Retinal pigment epithelial cell (primary cell): ENCODE results near the gene PAPOLA.
A peak's percentile ranks its signal among the peaks of the same experiment; 100 is the strongest.

ENCODE experiments used
- DNase-seq: peaks from one replicate; pipeline ENCODE4 v3.0.0-alpha.2; 2010; ENCODE audit warnings: low read depth
- H3K4me3 ChIP-seq: 2 replicates; pipeline ENCODE4 v1.5.1; 2011; ENCODE audit warnings: mild to moderate bottlenecking, low read length, control low read depth, moderate library complexity
- CTCF ChIP-seq: conservative IDR thresholded peaks from 2 replicates; pipeline ENCODE4 v1.5.1; 2011; ENCODE audit warnings: low read depth, low read length, control low read depth, inconsistent platforms

Gene PAPOLA

GRCh38 chr14:96559571-96559970 lies 57.4 kb downstream of the PAPOLA start:
- DNase-seq: no peak
- no peak for TF ChIP-seq CTCF
- no peak overlapping the region for H3K4me3 ChIP-seq

GRCh38 chr14:96564389-96564788 lies 62.2 kb downstream of the PAPOLA start:
- H3K4me3 ChIP-seq: no peak overlapping the region
- no peak for TF ChIP-seq CTCF
- DNase-seq: no peak

- DNase-seq: no peak
- no peak for TF ChIP-seq CTCF
- no peak overlapping the region for H3K4me3 ChIP-seq
Observed at GRCh38 chr14:96565811-96566210, 63.6 kb downstream of the PAPOLA start.

GRCh38 chr14:96567289-96567899 lies 65.2 kb downstream of the PAPOLA start:
- peak; percentile 2 for DNase-seq
- TF ChIP-seq CTCF: peak; percentile 61
- no peak overlapping the region for H3K4me3 ChIP-seq

GRCh38 chr14:96568621-96569020 lies 66.4 kb downstream of the PAPOLA start:
- TF ChIP-seq CTCF: no peak
- DNase-seq: no peak
- H3K4me3 ChIP-seq: no peak overlapping the region

GRCh38 chr14:96571311-96571710 lies 69.1 kb downstream of the PAPOLA start:
- H3K4me3 ChIP-seq: no peak overlapping the region
- no peak for DNase-seq
- TF ChIP-seq CTCF: no peak

GRCh38 chr14:96573473-96574100 lies 71.4 kb downstream of the PAPOLA start:
- no peak overlapping the region for H3K4me3 ChIP-seq
- no peak for DNase-seq

More at GRCh38 chr14:96573473-96574100, 71.4 kb downstream of the PAPOLA start:
- no peak for TF ChIP-seq CTCF
